ENCODE data around the gene STKLD1.
A peak's percentile ranks its signal among the peaks of the same experiment; 100 is the strongest.

STKLD1 gene

GRCh38 chr9:133428617-133429101 lies 52.5 kb downstream of the STKLD1 start:
- no peak overlapping the region for H3K27ac ChIP-seq
- H3K9me3 ChIP-seq (ENCODE audit: severe bottlenecking), result no peaks in the 10 kb centered on the region
- H3K4me3 ChIP-seq (ENCODE audit: low read depth, low read length), result no peak overlapping the region
- no peaks in the 10 kb centered on the region for H3K36me3 ChIP-seq
- TF ChIP-seq, protein P1, sequence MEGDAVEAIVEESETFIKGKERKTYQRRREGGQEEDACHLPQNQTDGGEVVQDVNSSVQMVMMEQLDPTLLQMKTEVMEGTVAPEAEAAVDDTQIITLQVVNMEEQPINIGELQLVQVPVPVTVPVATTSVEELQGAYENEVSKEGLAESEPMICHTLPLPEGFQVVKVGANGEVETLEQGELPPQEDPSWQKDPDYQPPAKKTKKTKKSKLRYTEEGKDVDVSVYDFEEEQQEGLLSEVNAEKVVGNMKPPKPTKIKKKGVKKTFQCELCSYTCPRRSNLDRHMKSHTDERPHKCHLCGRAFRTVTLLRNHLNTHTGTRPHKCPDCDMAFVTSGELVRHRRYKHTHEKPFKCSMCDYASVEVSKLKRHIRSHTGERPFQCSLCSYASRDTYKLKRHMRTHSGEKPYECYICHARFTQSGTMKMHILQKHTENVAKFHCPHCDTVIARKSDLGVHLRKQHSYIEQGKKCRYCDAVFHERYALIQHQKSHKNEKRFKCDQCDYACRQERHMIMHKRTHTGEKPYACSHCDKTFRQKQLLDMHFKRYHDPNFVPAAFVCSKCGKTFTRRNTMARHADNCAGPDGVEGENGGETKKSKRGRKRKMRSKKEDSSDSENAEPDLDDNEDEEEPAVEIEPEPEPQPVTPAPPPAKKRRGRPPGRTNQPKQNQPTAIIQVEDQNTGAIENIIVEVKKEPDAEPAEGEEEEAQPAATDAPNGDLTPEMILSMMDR (IDR thresholded peaks at IDR 0.05; ENCODE audit: low read depth, low read length), result 0 out of 2 replicates have a peak, but pooled peaks have one; percentile 10
- DNase-seq, result peak; percentile 50
- no peaks in the 10 kb centered on the region for H3K27me3 ChIP-seq (ENCODE audit: insufficient read depth, low read depth, severe bottlenecking)

GRCh38 chr9:133429214-133429613 lies 53.0 kb downstream of the STKLD1 start:
- Histone ChIP-seq H3K9me3 (ENCODE audit: severe bottlenecking) (no peaks in the 10 kb centered on the region), H3K27ac (no peak overlapping the region), H3K4me3 (ENCODE audit: low read depth, low read length) (no peak overlapping the region), H3K27me3 (ENCODE audit: insufficient read depth, low read depth, severe bottlenecking) (no peaks in the 10 kb centered on the region), H3K36me3 (no peaks in the 10 kb centered on the region)
- DNase-seq, result no peak
- TF ChIP-seq, protein P1 (IDR thresholded peaks at IDR 0.05; ENCODE audit: low read depth, low read length), result no peak

- TF ChIP-seq, protein P1 (IDR thresholded peaks at IDR 0.05; ENCODE audit: low read depth, low read length), result peak; percentile 33; the same call in 1 of the 2 replicates
- Histone ChIP-seq H3K36me3 (no peaks in the 10 kb centered on the region), H3K27ac (no peak overlapping the region), H3K4me3 (ENCODE audit: low read depth, low read length) (no peak overlapping the region), H3K9me3 (ENCODE audit: severe bottlenecking) (no peaks in the 10 kb centered on the region), H3K27me3 (ENCODE audit: insufficient read depth, low read depth, severe bottlenecking) (no peaks in the 10 kb centered on the region)
- DNase-seq, result peak; percentile 48
Measured at GRCh38 chr9:133429641-133430161, 53.5 kb downstream of the STKLD1 start.

GRCh38 chr9:133430244-133430643 lies 54.1 kb downstream of the STKLD1 start:
- H3K27me3 ChIP-seq (ENCODE audit: insufficient read depth, low read depth, severe bottlenecking), result no peaks in the 10 kb centered on the region
- no peaks in the 10 kb centered on the region for H3K9me3 ChIP-seq (ENCODE audit: severe bottlenecking)
- no peak overlapping the region for H3K4me3 ChIP-seq (ENCODE audit: low read depth, low read length)
- no peak overlapping the region for H3K27ac ChIP-seq
- no peak for DNase-seq
- TF ChIP-seq, protein P1 (IDR thresholded peaks at IDR 0.05; ENCODE audit: low read depth, low read length), result no peak
- no peaks in the 10 kb centered on the region for H3K36me3 ChIP-seq

- H3K27me3 ChIP-seq (ENCODE audit: insufficient read depth, low read depth, severe bottlenecking), result no peaks in the 10 kb centered on the region
- H3K36me3 ChIP-seq, result no peaks in the 10 kb centered on the region
- TF ChIP-seq, protein P1 (IDR thresholded peaks at IDR 0.05; ENCODE audit: low read depth, low read length), result no peak
- no peak for DNase-seq
- no peak overlapping the region for H3K4me3 ChIP-seq (ENCODE audit: low read depth, low read length)
- H3K9me3 ChIP-seq (ENCODE audit: severe bottlenecking), result no peaks in the 10 kb centered on the region
- H3K27ac ChIP-seq, result no peak overlapping the region
Measured at GRCh38 chr9:133433351-133433843, 57.2 kb downstream of the STKLD1 start.

- no peaks in the 10 kb centered on the region for H3K27me3 ChIP-seq (ENCODE audit: insufficient read depth, low read depth, severe bottlenecking)
- DNase-seq, result no peak
- no peak overlapping the region for H3K27ac ChIP-seq
- TF ChIP-seq, protein P1 (IDR thresholded peaks at IDR 0.05; ENCODE audit: low read depth, low read length), result no peak
- no peaks in the 10 kb centered on the region for H3K36me3 ChIP-seq
- no peak overlapping the region for H3K4me3 ChIP-seq (ENCODE audit: low read depth, low read length)
- H3K9me3 ChIP-seq (ENCODE audit: severe bottlenecking), result no peaks in the 10 kb centered on the region
Measured at GRCh38 chr9:133436681-133437080, 60.5 kb downstream of the STKLD1 start.

Measured in WERI-Rb-1 (cell line).